GM06990 (cell line): ENCODE measurements around the gene IRF9.

Source experiments
- DNase-seq: peaks from one replicate; pipeline ENCODE4 v3.0.0-alpha.2; 2011; ENCODE audit not compliant: insufficient read length; ENCODE audit errors: extremely low read depth
- H3K27me3 ChIP-seq: replicated peaks from 2 replicates; pipeline ENCODE4 v1.6.0; 2011; ENCODE audit warnings: low read length; ENCODE audit not compliant: control insufficient read depth, insufficient read depth
- H3K36me3 ChIP-seq: 2 replicates; pipeline ENCODE4 v1.5.1; 2011; ENCODE audit warnings: low read length; ENCODE audit not compliant: control insufficient read depth, insufficient read depth
- H3K4me3 ChIP-seq: replicated peaks from 2 replicates; pipeline ENCODE4 v1.5.1; 2011; ENCODE audit warnings: low read depth, mild to moderate bottlenecking, control low read depth, low read length
- TF ChIP-seq, protein P1 (sequence below): IDR thresholded peaks from 2 replicates; pipeline ENCODE4 v1.5.1; 2011; ENCODE audit warnings: low read length, control low read depth, mild to moderate bottlenecking, inconsistent platforms; ENCODE audit not compliant: insufficient read depth, poor library complexity, severe bottlenecking

IRF9 gene

DNA sequence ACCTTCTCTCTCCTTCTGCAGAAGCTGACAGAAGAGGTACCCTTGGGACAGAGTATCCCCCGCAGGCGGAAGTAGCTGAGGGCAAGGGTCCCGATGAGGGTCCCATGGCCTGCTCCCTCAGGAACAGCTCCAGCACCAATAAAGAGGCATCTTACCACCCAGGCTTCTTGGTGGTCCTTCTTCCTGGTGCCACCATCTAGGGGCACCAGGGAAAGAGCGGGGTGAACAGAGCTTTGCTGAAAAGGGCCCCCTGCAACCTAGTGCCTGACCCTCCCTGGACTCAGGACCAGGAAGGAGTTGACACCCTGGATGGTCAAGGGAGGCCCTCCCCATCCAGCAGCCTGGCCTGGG, 591 bp upstream of the IRF9 start:
- Histone ChIP-seq H3K27me3 (no peaks in the 10 kb centered on the region), H3K36me3 (peaks cover 53% of the 10 kb centered on the region), H3K4me3 (no peak overlapping the region)
- DNase-seq = no peak
- TF ChIP-seq, protein P1, sequence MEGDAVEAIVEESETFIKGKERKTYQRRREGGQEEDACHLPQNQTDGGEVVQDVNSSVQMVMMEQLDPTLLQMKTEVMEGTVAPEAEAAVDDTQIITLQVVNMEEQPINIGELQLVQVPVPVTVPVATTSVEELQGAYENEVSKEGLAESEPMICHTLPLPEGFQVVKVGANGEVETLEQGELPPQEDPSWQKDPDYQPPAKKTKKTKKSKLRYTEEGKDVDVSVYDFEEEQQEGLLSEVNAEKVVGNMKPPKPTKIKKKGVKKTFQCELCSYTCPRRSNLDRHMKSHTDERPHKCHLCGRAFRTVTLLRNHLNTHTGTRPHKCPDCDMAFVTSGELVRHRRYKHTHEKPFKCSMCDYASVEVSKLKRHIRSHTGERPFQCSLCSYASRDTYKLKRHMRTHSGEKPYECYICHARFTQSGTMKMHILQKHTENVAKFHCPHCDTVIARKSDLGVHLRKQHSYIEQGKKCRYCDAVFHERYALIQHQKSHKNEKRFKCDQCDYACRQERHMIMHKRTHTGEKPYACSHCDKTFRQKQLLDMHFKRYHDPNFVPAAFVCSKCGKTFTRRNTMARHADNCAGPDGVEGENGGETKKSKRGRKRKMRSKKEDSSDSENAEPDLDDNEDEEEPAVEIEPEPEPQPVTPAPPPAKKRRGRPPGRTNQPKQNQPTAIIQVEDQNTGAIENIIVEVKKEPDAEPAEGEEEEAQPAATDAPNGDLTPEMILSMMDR = no peak

GRCh38 chr14:24162093-24162492, 1.0 kb downstream of the IRF9 start:
- TF ChIP-seq, protein P1 = no peak
- DNase-seq = no peak
- Histone ChIP-seq H3K27me3 (no peaks in the 10 kb centered on the region), H3K36me3 (peaks cover 56% of the 10 kb centered on the region), H3K4me3 (peak overlapping the region; percentile 96)

GRCh38 chr14:24164518-24164991, 3.5 kb downstream of the IRF9 start:
- TF ChIP-seq, protein P1 = no peak
- Histone ChIP-seq H3K4me3 (no peak overlapping the region), H3K27me3 (no peaks in the 10 kb centered on the region), H3K36me3 (peaks cover 47% of the 10 kb centered on the region)
- DNase-seq = no peak

DNA sequence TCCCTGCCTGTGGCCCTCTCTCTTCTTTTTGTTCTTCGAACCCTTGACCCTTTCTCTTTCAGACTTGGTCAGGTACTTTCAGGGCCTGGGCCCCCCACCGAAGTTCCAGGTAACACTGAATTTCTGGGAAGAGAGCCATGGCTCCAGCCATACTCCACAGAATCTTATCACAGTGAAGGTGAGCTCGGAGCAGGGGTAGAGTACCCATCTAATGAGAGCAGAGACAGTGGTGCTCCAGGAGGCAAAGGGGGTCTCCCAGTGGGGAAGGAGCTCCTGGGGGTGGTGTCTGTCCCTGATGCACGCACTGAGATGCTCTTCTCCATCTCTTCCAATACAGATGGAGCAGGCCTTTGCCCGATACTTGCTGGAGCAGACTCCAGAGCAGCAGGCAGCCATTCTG, 4.7 kb downstream of the IRF9 start:
- Histone ChIP-seq H3K4me3 (no peak overlapping the region), H3K36me3 (peaks cover 47% of the 10 kb centered on the region), H3K27me3 (no peaks in the 10 kb centered on the region)
- TF ChIP-seq, protein P1 = no peak
- DNase-seq = no peak

DNA sequence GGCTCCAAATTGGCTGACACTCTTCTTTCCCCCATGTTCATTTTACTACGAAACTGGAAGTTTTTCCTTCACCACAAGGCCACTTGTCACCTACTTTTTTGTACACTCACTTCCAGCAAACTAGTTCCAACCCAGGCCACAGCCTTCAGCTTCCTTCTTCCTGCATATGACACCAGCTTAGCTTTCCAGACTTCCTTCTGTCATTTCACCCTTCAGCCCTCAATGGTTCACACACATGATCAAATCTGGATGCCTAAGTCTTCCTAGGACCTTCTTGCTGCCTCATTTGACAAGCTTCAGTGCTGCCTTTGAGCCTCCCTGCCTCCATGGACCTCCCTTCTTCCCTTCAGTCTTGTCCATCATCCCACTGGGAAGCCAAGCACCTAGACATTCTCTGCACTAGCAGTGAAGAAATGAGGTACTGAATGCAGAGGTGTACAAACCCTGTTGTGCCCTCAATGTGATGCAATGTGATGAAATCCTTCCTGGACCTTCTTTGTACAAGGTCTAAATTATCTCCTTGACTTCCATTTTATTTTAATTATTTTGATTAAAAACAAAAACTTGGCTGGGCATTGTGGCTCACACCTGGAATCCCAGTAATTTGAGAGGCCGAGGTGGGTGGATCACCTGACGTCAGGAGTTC, 6.5 kb downstream of the IRF9 start:
- DNase-seq = no peak
- Histone ChIP-seq H3K4me3 (no peak overlapping the region), H3K36me3 (peaks cover 47% of the 10 kb centered on the region), H3K27me3 (no peaks in the 10 kb centered on the region)
- TF ChIP-seq, protein P1 = no peak
